SH-SY5Y (cell line): ENCODE results near the gene BMPR1B.
A peak's percentile ranks its signal among the peaks of the same experiment; 100 is the strongest.

Experiments
- GATA2 ChIP-seq: IDR thresholded peaks from 2 replicates; pipeline ENCODE4 v1.6.1; 2011; ENCODE audit warnings: mild to moderate bottlenecking, low read depth, low read length
- GATA3 ChIP-seq: IDR thresholded peaks from 2 replicates; pipeline ENCODE4 v1.6.1; 2011; ENCODE audit warnings: low read depth, mild to moderate bottlenecking, low read length, moderate library complexity

DNA sequence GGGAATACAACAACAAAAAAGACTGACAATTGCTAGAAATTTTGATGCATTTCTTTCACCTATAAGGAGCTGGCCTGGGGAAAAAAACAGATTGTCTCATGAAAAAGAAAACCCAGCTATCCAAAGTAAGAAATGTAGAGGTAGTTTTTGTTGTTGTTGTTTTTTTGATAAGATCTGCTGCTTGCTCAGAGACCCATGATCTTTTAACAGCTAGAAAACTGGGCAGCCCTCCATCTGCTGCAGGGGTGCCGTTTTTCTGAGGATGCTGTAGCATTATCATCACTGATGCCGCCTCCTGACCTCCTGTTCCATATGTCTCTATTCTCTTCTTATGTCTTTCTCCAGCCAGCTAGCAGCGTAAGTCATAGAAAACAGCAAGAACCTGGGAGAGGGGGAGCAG lies 98.3 kb downstream of the BMPR1B start:
- peak; percentile 61 for TF ChIP-seq GATA2
- TF ChIP-seq GATA3: no peak
